ENCODE results near the gene AGPAT2. TPM values are rescaled to one million over a fixed set of nuclear protein-coding genes. Genes with fewer than 3 reads are reported as not detected.

The AGPAT2 gene
- total RNA-seq, 1 donor from 2014 or later, result 16.6 TPM

DNA sequence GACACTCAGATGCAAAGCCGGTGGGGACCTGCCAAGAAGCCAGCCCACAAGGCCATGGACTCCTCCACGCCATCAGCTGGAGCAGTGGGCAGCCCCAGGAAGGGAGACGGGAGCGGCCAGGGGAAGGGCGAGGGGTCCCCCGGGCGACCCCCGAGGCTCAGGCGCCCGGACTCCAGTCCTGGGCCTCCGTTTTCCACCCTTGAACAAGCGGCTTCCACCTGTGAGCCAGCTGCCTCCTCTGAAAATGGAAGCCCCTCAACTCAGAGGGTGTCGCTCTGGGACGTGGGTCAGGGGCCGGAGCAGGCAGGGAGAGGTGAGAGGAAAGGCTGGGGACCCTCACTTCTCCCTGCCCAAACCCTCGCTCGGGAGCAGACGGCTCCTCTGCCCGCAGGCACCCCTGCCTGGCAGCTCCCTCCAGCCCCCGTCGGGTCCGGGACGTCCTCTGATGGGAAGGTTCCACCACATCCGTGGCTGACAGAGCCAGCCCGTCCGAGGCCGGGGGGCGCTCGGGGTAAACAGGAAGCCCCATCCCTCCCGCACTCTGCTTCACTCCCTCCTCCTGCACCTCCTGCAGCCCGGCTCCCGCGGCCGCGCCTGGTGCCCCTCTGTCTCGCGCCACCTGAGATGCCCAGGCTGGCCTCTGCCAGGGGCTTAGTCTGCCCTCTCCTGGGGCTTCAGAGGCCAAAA lies 28.3 kb downstream of the AGPAT2 start:
- intact Hi-C loops (cut with micrococcal nuclease), result no loop called here
- TF ChIP-seq, protein P1, sequence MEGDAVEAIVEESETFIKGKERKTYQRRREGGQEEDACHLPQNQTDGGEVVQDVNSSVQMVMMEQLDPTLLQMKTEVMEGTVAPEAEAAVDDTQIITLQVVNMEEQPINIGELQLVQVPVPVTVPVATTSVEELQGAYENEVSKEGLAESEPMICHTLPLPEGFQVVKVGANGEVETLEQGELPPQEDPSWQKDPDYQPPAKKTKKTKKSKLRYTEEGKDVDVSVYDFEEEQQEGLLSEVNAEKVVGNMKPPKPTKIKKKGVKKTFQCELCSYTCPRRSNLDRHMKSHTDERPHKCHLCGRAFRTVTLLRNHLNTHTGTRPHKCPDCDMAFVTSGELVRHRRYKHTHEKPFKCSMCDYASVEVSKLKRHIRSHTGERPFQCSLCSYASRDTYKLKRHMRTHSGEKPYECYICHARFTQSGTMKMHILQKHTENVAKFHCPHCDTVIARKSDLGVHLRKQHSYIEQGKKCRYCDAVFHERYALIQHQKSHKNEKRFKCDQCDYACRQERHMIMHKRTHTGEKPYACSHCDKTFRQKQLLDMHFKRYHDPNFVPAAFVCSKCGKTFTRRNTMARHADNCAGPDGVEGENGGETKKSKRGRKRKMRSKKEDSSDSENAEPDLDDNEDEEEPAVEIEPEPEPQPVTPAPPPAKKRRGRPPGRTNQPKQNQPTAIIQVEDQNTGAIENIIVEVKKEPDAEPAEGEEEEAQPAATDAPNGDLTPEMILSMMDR (IDR thresholded peaks at IDR 0.05), result no peak
- Mint-ChIP-seq H3K36me3 (ENCODE audit: low read depth) (no peaks in the 10 kb centered on the region), H3K27me3 (peaks cover 32% of the 10 kb centered on the region), H3K27ac (no peak overlapping the region), H3K4me3 (no peak overlapping the region), H3K4me1 (peaks cover 25% of the 10 kb centered on the region), H3K9me3 (no peaks in the 10 kb centered on the region)
- no peak for ATAC-seq (ENCODE audit: low read depth)
- peak; percentile 21 for DNase-seq
- CTCF ChIA-PET, result no interaction called here
- POLR2A ChIA-PET, result no interaction called here

DNA sequence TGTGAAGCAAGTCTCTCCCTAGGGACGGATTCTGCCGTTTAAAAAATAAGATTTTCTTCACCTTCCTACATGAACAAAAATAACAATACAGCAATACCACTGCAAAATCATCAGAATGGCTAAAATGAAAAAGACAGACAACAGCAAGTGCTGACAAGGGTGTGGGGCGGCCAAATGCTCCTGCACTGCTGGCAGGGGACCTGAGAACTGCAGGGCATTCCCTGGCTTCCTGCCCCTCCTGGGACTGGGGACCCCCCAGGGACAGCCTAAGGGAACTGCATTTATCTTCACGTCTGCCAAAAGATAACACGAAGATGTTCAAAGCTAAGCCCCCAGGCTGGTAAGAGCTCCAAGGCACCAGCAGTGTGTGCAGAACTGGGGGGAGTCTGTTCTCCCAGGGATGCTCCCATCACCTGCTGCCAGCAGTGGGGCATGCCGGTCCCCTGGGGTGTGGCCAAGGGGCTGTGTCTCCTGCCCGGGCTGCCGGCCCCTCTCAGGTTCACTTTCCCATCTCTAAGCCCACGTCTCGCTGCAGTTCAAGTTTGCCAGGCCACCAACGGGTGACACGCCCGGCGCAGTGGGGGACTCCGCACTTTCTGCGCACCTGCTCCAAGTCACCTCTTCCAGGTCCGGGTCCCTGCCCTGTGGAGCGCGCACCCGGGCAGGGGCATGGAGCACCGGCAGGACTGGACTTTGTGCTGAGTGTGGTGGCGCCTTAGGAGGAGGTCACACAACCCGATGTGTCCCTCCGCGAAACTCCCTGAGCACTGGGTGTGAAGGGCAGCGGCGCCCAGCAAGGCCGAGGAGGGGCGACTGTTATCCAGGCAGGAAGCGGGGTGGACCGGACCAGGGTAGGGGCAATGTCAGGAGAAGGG lies 29.0 kb downstream of the AGPAT2 start:
- no peaks in the 10 kb centered on the region for H3K36me3 Mint-ChIP-seq (ENCODE audit: low read depth)
- no peak overlapping the region for H3K27ac Mint-ChIP-seq
- ATAC-seq (ENCODE audit: low read depth) (no peak), DNase-seq (peak; percentile 19)
- TF ChIP-seq, protein P1 (IDR thresholded peaks at IDR 0.05), result no peak
- POLR2A ChIA-PET, result no interaction called here
- no peak overlapping the region for H3K4me3 Mint-ChIP-seq
- CTCF ChIA-PET, result no interaction called here
- intact Hi-C loops (cut with micrococcal nuclease), result no loop called here
- H3K4me1 Mint-ChIP-seq, result peaks cover 25% of the 10 kb centered on the region
- no peaks in the 10 kb centered on the region for H3K9me3 Mint-ChIP-seq
- H3K27me3 Mint-ChIP-seq, result peaks cover 31% of the 10 kb centered on the region

DNA sequence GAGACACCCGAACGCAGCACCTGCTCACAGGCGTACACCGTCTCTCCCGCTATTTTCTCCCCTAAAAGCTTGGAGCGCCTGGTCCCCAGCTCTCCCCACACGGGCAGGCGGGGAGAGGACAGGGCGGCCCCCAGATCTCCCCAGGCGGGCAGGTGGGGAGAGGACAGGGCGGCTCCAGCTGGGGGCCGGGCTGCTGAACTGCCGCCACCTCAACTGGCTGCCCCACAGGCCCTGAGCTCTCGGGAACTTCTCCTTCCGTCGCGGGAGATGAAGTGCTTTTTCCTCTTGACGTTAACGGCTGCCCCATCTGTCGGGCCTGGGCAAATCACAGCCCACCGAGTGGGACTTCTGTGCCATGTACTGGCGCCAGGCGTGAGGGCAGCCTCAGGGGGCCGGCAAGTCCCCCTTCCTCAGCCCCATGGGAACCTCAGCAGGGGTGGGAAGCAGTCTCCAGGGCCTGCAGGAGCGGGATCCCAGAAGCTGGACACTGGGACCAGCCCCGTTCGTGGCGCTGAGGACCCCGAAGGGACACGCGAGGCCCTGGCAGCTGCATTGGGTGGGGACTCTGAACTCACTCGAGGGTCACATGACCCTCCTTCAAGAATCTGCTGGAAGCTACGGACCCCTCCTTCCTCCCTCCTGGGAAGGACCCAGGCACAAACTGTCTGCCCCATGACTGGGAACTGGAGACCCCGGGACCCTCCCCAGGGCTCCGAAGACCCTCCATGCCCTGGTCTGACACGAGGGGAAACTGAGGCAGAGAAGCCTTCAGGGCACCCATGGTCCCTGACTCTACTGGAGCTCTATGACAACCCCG lies 30.3 kb downstream of the AGPAT2 start:
- Mint-ChIP-seq H3K27ac (no peak overlapping the region), H3K4me1 (peaks cover 25% of the 10 kb centered on the region), H3K4me3 (no peak overlapping the region), H3K27me3 (peaks cover 36% of the 10 kb centered on the region), H3K36me3 (ENCODE audit: low read depth) (no peaks in the 10 kb centered on the region), H3K9me3 (no peaks in the 10 kb centered on the region)
- ChIA-PET CTCF (no interaction called here), POLR2A (no interaction called here)
- ATAC-seq (ENCODE audit: low read depth) (no peak), DNase-seq (peak; percentile 22)
- intact Hi-C loops (cut with micrococcal nuclease), result no loop called here
- TF ChIP-seq, protein P1 (IDR thresholded peaks at IDR 0.05), result no peak

DNA sequence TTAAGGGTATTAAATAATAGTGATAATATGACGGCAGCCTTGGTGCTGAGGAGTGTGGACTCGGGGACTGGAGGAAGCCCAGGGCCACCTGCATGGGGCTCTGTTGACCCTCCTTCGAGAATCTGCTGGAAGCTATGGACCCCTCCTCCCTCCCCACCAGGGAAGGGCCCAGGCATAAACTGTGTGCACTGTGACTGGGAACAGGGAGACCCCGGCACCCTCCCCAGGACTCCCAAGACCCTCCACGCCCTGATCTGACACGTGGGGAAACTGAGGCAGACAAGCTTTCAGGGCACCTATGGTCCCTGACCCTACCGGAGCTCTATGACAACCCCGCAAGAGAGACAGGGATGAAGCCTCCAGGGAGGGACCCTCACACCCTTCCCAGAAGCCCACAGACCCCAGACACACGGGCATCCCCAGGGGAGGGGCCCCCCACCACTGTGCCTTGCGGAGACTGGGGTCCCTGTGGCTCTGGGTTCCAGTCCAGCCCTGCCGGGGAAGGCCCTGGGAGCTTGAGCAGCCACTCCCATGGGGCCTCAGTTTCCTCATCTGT lies 31.0 kb downstream of the AGPAT2 start:
- ChIA-PET POLR2A (no interaction called here), CTCF (no interaction called here)
- ATAC-seq (ENCODE audit: low read depth) (no peak), DNase-seq (no peak)
- TF ChIP-seq, protein P1 (IDR thresholded peaks at IDR 0.05), result no peak
- intact Hi-C loops (cut with micrococcal nuclease), result no loop called here
- Mint-ChIP-seq H3K36me3 (ENCODE audit: low read depth) (no peaks in the 10 kb centered on the region), H3K4me3 (no peak overlapping the region), H3K27ac (no peak overlapping the region), H3K9me3 (no peaks in the 10 kb centered on the region), H3K27me3 (peaks cover 36% of the 10 kb centered on the region), H3K4me1 (peaks cover 25% of the 10 kb centered on the region)

All from activated B cell treated with CpG ODN at 0.5 μM for 24 hours (primary cell).